ENCODE results near the gene TNNT2.

DNA sequence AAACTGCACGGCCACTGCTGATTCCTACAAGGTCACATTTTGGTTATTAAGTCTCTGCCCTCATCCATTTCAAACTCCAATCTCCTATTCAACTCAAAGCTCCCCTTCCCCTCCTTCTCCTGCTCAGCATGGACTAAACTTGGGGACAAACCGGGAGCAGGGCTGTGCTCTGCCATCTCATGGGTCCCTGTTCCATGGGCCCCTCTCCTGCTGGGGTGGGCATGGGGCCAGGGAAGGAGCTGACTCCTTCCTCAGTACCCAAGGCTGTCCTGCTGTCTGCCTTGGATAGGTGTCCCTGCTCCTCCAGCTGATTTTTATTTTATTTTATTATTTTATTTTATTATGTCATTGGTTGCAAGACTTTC is 27.1 kb downstream of the TNNT2 start:
- TF ChIP-seq CTCF (IDR thresholded peaks at IDR 0.05) (no peak), EZH2 (IDR thresholded peaks at IDR 0.05) (no peak), EZH2phosphoT487 (IDR thresholded peaks at IDR 0.05) (no peak)

Data from neural progenitor cell (in vitro differentiated cells).